Left ventricle myocardium inferior (tissue), 1 donor: ENCODE data around the gene STRN3. TPM values are rescaled to one million over a fixed set of nuclear protein-coding genes. Genes with fewer than 3 reads are reported as not detected.

Experiments used
- DNase-seq: peaks from one replicate; pipeline ENCODE4 v3.0.0-alpha.2; 2020
- H3K27ac ChIP-seq: fragments of 200-600 bp; replicated peaks from 2 replicates; pipeline ENCODE4 v1.8.0; 2021
- H3K27me3 ChIP-seq: fragments of 200-600 bp; 2 replicates; pipeline ENCODE4 v1.8.0; 2021; ENCODE audit warnings: low read depth
- H3K36me3 ChIP-seq: fragments of 200-600 bp; 2 replicates; pipeline ENCODE4 v1.8.0; 2021
- H3K4me1 ChIP-seq: fragments of 200-600 bp; 2 replicates; pipeline ENCODE4 v1.8.0; 2021
- H3K4me3 ChIP-seq: fragments of 200-600 bp; 2 replicates; pipeline ENCODE4 v1.8.0; 2021; ENCODE audit warnings: mild to moderate bottlenecking, moderate library complexity
- H3K9me3 ChIP-seq: fragments of 200-600 bp; replicated peaks from 2 replicates; pipeline ENCODE4 v1.8.0; 2021
- CTCF ChIP-seq: fragments of 200-600 bp; IDR thresholded peaks from 2 replicates; pipeline ENCODE4 v1.8.0; 2021; ENCODE audit warnings: antibody characterized with exemption, mild to moderate bottlenecking, borderline replicate concordance
- intact Hi-C: fragments of 100-400 bp; cut with micrococcal nuclease; formaldehyde crosslinking; loops from one replicate; pipeline ENCODE4 v1.11.0; 2022
- total RNA-seq: library from RNA; stranded (reverse); fragmentation: NEBNext Ultra II Directional; extraction: Animal tissue kit (Norgen Biotek cat#: 25700); gene quantifications from one replicate; pipeline ENCODE4 v1.2.1, GENCODE V29; 2021
- donor health status: DM: no; HTN: yes; CAD: no; lungs with severe emphysema.

Gene STRN3
- total RNA-seq, 1 donor from 2014 or later = 48.7 TPM

- peaks cover 11% of the 10 kb centered on the region for H3K9me3 ChIP-seq
- DNase-seq = no peak
- intact Hi-C loops = no loop called here
- no peak overlapping the region for H3K4me3 ChIP-seq
- H3K36me3 ChIP-seq = peaks cover 19% of the 10 kb centered on the region
- no peak overlapping the region for H3K27ac ChIP-seq
- peaks cover 26% of the 10 kb centered on the region for H3K4me1 ChIP-seq
- H3K27me3 ChIP-seq = no peaks in the 10 kb centered on the region
- TF ChIP-seq CTCF = no peak
Measured at GRCh38 chr14:30960216-30960615, 66.0 kb downstream of the STRN3 start.

- Histone ChIP-seq H3K36me3 (peaks cover 21% of the 10 kb centered on the region), H3K9me3 (no peaks in the 10 kb centered on the region), H3K4me1 (peaks cover 26% of the 10 kb centered on the region), H3K27ac (no peak overlapping the region), H3K4me3 (no peak overlapping the region), H3K27me3 (no peaks in the 10 kb centered on the region)
- no peak for TF ChIP-seq CTCF
- DNase-seq = no peak
- intact Hi-C loops = no loop called here
Measured at GRCh38 chr14:30958555-30959407, 67.4 kb downstream of the STRN3 start.

GRCh38 chr14:30957813-30958370 lies 68.3 kb downstream of the STRN3 start:
- H3K27ac ChIP-seq = no peak overlapping the region
- no peaks in the 10 kb centered on the region for H3K9me3 ChIP-seq
- intact Hi-C loops = no loop called here
- DNase-seq = no peak
- no peaks in the 10 kb centered on the region for H3K27me3 ChIP-seq
- no peak overlapping the region for H3K4me3 ChIP-seq
- H3K36me3 ChIP-seq = peaks cover 29% of the 10 kb centered on the region
- peaks cover 26% of the 10 kb centered on the region for H3K4me1 ChIP-seq
- no peak for TF ChIP-seq CTCF

- no peaks in the 10 kb centered on the region for H3K9me3 ChIP-seq
- TF ChIP-seq CTCF = no peak
- H3K27me3 ChIP-seq = no peaks in the 10 kb centered on the region
- no peak overlapping the region for H3K27ac ChIP-seq
- intact Hi-C loops = no loop called here
- DNase-seq = no peak
- no peaks in the 10 kb centered on the region for H3K4me1 ChIP-seq
- no peak overlapping the region for H3K4me3 ChIP-seq
- H3K36me3 ChIP-seq = peaks cover 79% of the 10 kb centered on the region
Measured at GRCh38 chr14:30949651-30950050, 76.5 kb downstream of the STRN3 start.

GRCh38 chr14:30943694-30944093 lies 82.5 kb downstream of the STRN3 start:
- Histone ChIP-seq H3K9me3 (no peaks in the 10 kb centered on the region), H3K27ac (no peak overlapping the region), H3K36me3 (peaks cover 45% of the 10 kb centered on the region), H3K4me3 (no peak overlapping the region), H3K4me1 (peaks cover 18% of the 10 kb centered on the region), H3K27me3 (no peaks in the 10 kb centered on the region)
- no peak for TF ChIP-seq CTCF
- intact Hi-C loops = no loop called here
- DNase-seq = no peak
